ENCODE results near the gene TLL1. TPM values are rescaled to one million over a fixed set of nuclear protein-coding genes. Genes with fewer than 3 reads are reported as not detected.

TLL1 gene
- total RNA-seq, 6 experiments from 2014 or later = 0.12 to 0.92 (median 0.32) TPM; not detected in 2

- no peak for DNase-seq
- no peak for TF ChIP-seq CTCF (IDR thresholded peaks at IDR 0.05)
- Mint-ChIP-seq H3K4me1 (ENCODE audit: low read depth) (no peaks in the 10 kb centered on the region), H3K27ac (no peak overlapping the region), H3K36me3 (ENCODE audit: low read depth) (no peaks in the 10 kb centered on the region), H3K4me3 (no peak overlapping the region), H3K27me3 (ENCODE audit: insufficient read depth) (peaks cover 2% of the 10 kb centered on the region; the same call in 1 of the 2 replicates), H3K9me3 (no peaks in the 10 kb centered on the region)
Observed at GRCh38 chr4:165855191-165855590, 17.8 kb upstream of the TLL1 start.

GRCh38 chr4:165861363-165861762, 11.7 kb upstream of the TLL1 start:
- Mint-ChIP-seq H3K9me3 (no peaks in the 10 kb centered on the region), H3K36me3 (ENCODE audit: low read depth) (no peaks in the 10 kb centered on the region), H3K27ac (no peak overlapping the region), H3K4me1 (ENCODE audit: low read depth) (no peaks in the 10 kb centered on the region; the same call in 1 of the 2 replicates), H3K27me3 (ENCODE audit: insufficient read depth) (peaks cover 2% of the 10 kb centered on the region), H3K4me3 (no peak overlapping the region)
- TF ChIP-seq CTCF (IDR thresholded peaks at IDR 0.05) = no peak
- DNase-seq = no peak

GRCh38 chr4:165864271-165864670, 8.8 kb upstream of the TLL1 start:
- Mint-ChIP-seq H3K27me3 (ENCODE audit: insufficient read depth) (no peaks in the 10 kb centered on the region; the same call in 1 of the 2 replicates), H3K9me3 (no peaks in the 10 kb centered on the region)

GRCh38 chr4:165866019-165866650, 6.9 kb upstream of the TLL1 start:
- no peak for DNase-seq
- Mint-ChIP-seq H3K9me3 (no peaks in the 10 kb centered on the region), H3K36me3 (ENCODE audit: low read depth) (no peaks in the 10 kb centered on the region), H3K4me3 (no peak overlapping the region), H3K27me3 (ENCODE audit: insufficient read depth) (peaks cover 2% of the 10 kb centered on the region; the same call in 1 of the 2 replicates), H3K4me1 (ENCODE audit: low read depth) (no peaks in the 10 kb centered on the region; the same call in 1 of the 2 replicates), H3K27ac (no peak overlapping the region)
- no peak for TF ChIP-seq CTCF (IDR thresholded peaks at IDR 0.05)

More at GRCh38 chr4:165864271-165864670, 8.8 kb upstream of the TLL1 start:
- no peak overlapping the region for H3K27ac Mint-ChIP-seq
- no peaks in the 10 kb centered on the region for H3K36me3 Mint-ChIP-seq (ENCODE audit: low read depth)
- DNase-seq = no peak
- TF ChIP-seq CTCF (IDR thresholded peaks at IDR 0.05) = no peak; the same call in 1 of the 2 replicates
- no peak overlapping the region for H3K4me3 Mint-ChIP-seq
- H3K4me1 Mint-ChIP-seq (ENCODE audit: low read depth) = no peaks in the 10 kb centered on the region; the same call in 1 of the 2 replicates

GRCh38 chr4:165867961-165868360, 5.1 kb upstream of the TLL1 start:
- peaks cover 7% of the 10 kb centered on the region; the same call in 1 of the 2 replicates for H3K4me1 Mint-ChIP-seq (ENCODE audit: low read depth)
- H3K4me3 Mint-ChIP-seq = no peak overlapping the region
- peaks cover 11% of the 10 kb centered on the region for H3K27me3 Mint-ChIP-seq (ENCODE audit: insufficient read depth)
- H3K36me3 Mint-ChIP-seq (ENCODE audit: low read depth) = no peaks in the 10 kb centered on the region
- no peak for TF ChIP-seq CTCF (IDR thresholded peaks at IDR 0.05)
- no peak overlapping the region for H3K27ac Mint-ChIP-seq
- no peak for DNase-seq
- no peaks in the 10 kb centered on the region for H3K9me3 Mint-ChIP-seq

Measured in HFFc6 (cell line).